Mesenchymal stem cell (in vitro differentiated cells and primary cell): ENCODE measurements around the gene TAS2R46.
"Not testable (repeated sequence)": the region's sequence is repeated elsewhere in the genome, so short reads cannot be mapped to it uniquely, and the experiment has no call there.

Experiments
- DNase-seq: peaks from one replicate; pipeline ENCODE4 v3.0.0-alpha.2; 2013
- H2AFZ ChIP-seq: one replicate; pipeline ENCODE4 v1.6.1; 2013; ENCODE audit warnings: low read depth, mild to moderate bottlenecking, control low read depth, inconsistent platforms, low read length, moderate library complexity
- H2AK5ac ChIP-seq: 2 replicates; pipeline ENCODE4 v1.6.1; 2013; ENCODE audit warnings: low read length, moderate library complexity, mild to moderate bottlenecking, inconsistent platforms; ENCODE audit not compliant: severe bottlenecking
- H2BK120ac ChIP-seq: one replicate; pipeline ENCODE4 v1.6.1; 2013; ENCODE audit warnings: low read depth, mild to moderate bottlenecking, inconsistent platforms, low read length, moderate library complexity
- H2BK12ac ChIP-seq, 2 experiments: one replicate each; pipeline ENCODE4 v1.6.1; 2013; ENCODE audit warnings: inconsistent platforms in 2 of 2, low read length in 2 of 2, mild to moderate bottlenecking in 2 of 2, moderate library complexity in 2 of 2, control low read depth in 1 of 2
- H2BK15ac ChIP-seq: one replicate; pipeline ENCODE4 v1.6.1; 2013; ENCODE audit warnings: mild to moderate bottlenecking, low read depth, inconsistent platforms; ENCODE audit not compliant: poor library complexity, severe bottlenecking
- H2BK5ac ChIP-seq: 2 replicates; pipeline ENCODE4 v1.6.1; 2013; ENCODE audit warnings: low read depth, mild to moderate bottlenecking, low read length, control low read depth, inconsistent platforms; ENCODE audit not compliant: poor library complexity, severe bottlenecking
- H3K14ac ChIP-seq, 2 experiments: one replicate each; pipeline ENCODE4 v1.6.1; 2013; ENCODE audit warnings: inconsistent platforms in 2 of 2, low read length in 2 of 2, control low read depth in 1 of 2, mild to moderate bottlenecking in 1 of 2, moderate library complexity in 1 of 2
- H3K18ac ChIP-seq, 2 experiments: one replicate each; pipeline ENCODE4 v1.6.1; 2013; ENCODE audit warnings: inconsistent platforms in 2 of 2, low read length in 2 of 2, control low read depth in 1 of 2, low read depth in 1 of 2, mild to moderate bottlenecking in 1 of 2
- H3K23ac ChIP-seq, 2 experiments: one replicate each; pipeline ENCODE4 v1.6.1; 2013; ENCODE audit warnings: inconsistent platforms in 2 of 2, low read length in 2 of 2, mild to moderate bottlenecking in 2 of 2, moderate library complexity in 2 of 2, control low read depth in 1 of 2
- H3K27ac ChIP-seq: 2 replicates; pipeline ENCODE4 v1.5.1; 2013; ENCODE audit warnings: mild to moderate bottlenecking, moderate library complexity, low read length, control low read depth, inconsistent platforms; ENCODE audit not compliant: poor library complexity, severe bottlenecking
- H3K27me3 ChIP-seq, 2 experiments: 2 replicates each; pipeline versions ENCODE4 v1.6.1 to v1.7.0; 2013; ENCODE audit warnings: low read length in 2 of 2, mild to moderate bottlenecking in 2 of 2, moderate library complexity in 2 of 2, control low read depth in 1 of 2, inconsistent platforms in 1 of 2; ENCODE audit not compliant: control insufficient read depth in 1 of 2, insufficient read depth in 1 of 2
- H3K36me3 ChIP-seq, 2 experiments: 2 replicates each; pipeline versions ENCODE4 v1.6.1 to v1.7.0; 2013; ENCODE audit warnings: low read length in 2 of 2, control low read depth in 1 of 2, inconsistent platforms in 1 of 2, low read depth in 1 of 2, mild to moderate bottlenecking in 1 of 2; ENCODE audit not compliant: insufficient read depth in 2 of 2, control insufficient read depth in 1 of 2
- H3K4ac ChIP-seq, 2 experiments: one replicate each; pipeline ENCODE4 v1.6.1; 2013; ENCODE audit warnings: inconsistent platforms in 2 of 2, low read length in 2 of 2, mild to moderate bottlenecking in 2 of 2, moderate library complexity in 2 of 2, control low read depth in 1 of 2, low read depth in 1 of 2
- H3K4me1 ChIP-seq: 2 replicates; pipeline ENCODE4 v1.6.1; 2013; ENCODE audit warnings: low read depth, low read length, control low read depth; ENCODE audit not compliant: control insufficient read depth, insufficient read depth
- H3K4me2 ChIP-seq: 2 replicates; pipeline ENCODE4 v1.6.1; 2013; ENCODE audit warnings: low read length, mild to moderate bottlenecking, inconsistent platforms; ENCODE audit not compliant: poor library complexity, severe bottlenecking
- H3K4me3 ChIP-seq, 2 experiments: 2 replicates each; pipeline versions ENCODE4 v1.5.1 to v1.7.0; 2013; ENCODE audit warnings: low read length in 2 of 2, mild to moderate bottlenecking in 2 of 2, control low read depth in 1 of 2, low read depth in 1 of 2; ENCODE audit not compliant: insufficient read depth in 1 of 2
- H3K79me1 ChIP-seq: replicated peaks from 2 replicates; pipeline ENCODE4 v1.6.1; 2013; ENCODE audit warnings: mild to moderate bottlenecking, control low read depth, low read length, inconsistent platforms; ENCODE audit not compliant: poor library complexity, severe bottlenecking
- H3K9ac ChIP-seq: 2 replicates; pipeline ENCODE4 v1.7.0; 2013; ENCODE audit warnings: mild to moderate bottlenecking, low read length, moderate library complexity
- H3K9me3 ChIP-seq: 2 replicates; pipeline ENCODE4 v1.7.0; 2013; ENCODE audit warnings: mild to moderate bottlenecking, low read length; ENCODE audit not compliant: control insufficient read depth
- H4K8ac ChIP-seq: one replicate; pipeline ENCODE4 v1.6.1; 2013; ENCODE audit warnings: inconsistent platforms, mild to moderate bottlenecking, low read length, moderate library complexity
- H4K91ac ChIP-seq: one replicate; pipeline ENCODE4 v1.6.1; 2013; ENCODE audit warnings: mild to moderate bottlenecking, low read length, inconsistent platforms
- WGBS: methylation state at CpG from one replicate; pipeline ENCODE4 v1.1.7; 2013; ENCODE audit warnings: mixed read lengths; 5-methylcytosine and 5-hydroxymethylcytosine counted together

TAS2R46 gene

GRCh38 chr12:11049806-11050531 is 12.1 kb downstream of the TAS2R46 start:
- not testable (repeated sequence) for H3K4me3 ChIP-seq, H3K27ac ChIP-seq, H4K8ac ChIP-seq, H3K27me3 ChIP-seq, H3K14ac ChIP-seq, H3K18ac ChIP-seq, H3K4me1 ChIP-seq, DNase-seq, H4K91ac ChIP-seq, H2BK12ac ChIP-seq, H3K4ac ChIP-seq, H2BK15ac ChIP-seq, H2AK5ac ChIP-seq, H3K4me2 ChIP-seq, H3K9me3 ChIP-seq, H2BK120ac ChIP-seq, H3K9ac ChIP-seq, H2BK5ac ChIP-seq, H2AFZ ChIP-seq, H3K23ac ChIP-seq
- peaks cover 2 to 23% of the 10 kb centered on the region in 2 experiments for H3K36me3 ChIP-seq
- WGBS: 94% methylated on average over 5 of the region's 7 CpGs
- H3K79me1 ChIP-seq: peaks cover 19% of the 10 kb centered on the region

DNA sequence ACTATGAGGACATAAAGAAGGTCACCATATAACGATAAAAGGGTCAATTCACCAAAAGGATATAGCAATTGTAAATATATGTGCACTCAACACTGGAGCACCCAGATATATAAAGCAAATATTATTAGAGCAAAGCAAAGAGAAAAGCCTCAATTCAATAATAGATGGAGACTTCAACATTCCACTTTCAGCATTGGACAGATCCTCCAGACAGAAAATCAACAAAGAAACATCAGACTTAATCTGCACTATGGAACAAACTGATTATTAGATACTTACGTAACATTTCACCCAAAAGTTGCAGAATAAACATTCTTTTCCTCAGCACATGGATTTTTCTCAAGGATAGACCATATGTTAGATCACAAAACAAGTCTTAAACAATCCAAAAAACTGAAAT is 20.7 kb downstream of the TAS2R46 start:
- H3K4me2 ChIP-seq, H2AFZ ChIP-seq, H3K79me1 ChIP-seq, H4K8ac ChIP-seq, H3K18ac ChIP-seq, H2BK12ac ChIP-seq, DNase-seq, H3K9ac ChIP-seq, H3K4ac ChIP-seq, H2BK15ac ChIP-seq, H2BK120ac ChIP-seq, H3K27ac ChIP-seq, H3K23ac ChIP-seq, H3K14ac ChIP-seq, H2BK5ac ChIP-seq, H4K91ac ChIP-seq, H3K9me3 ChIP-seq, H3K4me1 ChIP-seq, H2AK5ac ChIP-seq, H3K27me3 ChIP-seq, H3K4me3 ChIP-seq: not testable (repeated sequence)
- peaks cover 0 to 25% of the 10 kb centered on the region in 2 experiments for H3K36me3 ChIP-seq
- 97% methylated on average over 1 of the region's 2 CpGs for WGBS

DNA sequence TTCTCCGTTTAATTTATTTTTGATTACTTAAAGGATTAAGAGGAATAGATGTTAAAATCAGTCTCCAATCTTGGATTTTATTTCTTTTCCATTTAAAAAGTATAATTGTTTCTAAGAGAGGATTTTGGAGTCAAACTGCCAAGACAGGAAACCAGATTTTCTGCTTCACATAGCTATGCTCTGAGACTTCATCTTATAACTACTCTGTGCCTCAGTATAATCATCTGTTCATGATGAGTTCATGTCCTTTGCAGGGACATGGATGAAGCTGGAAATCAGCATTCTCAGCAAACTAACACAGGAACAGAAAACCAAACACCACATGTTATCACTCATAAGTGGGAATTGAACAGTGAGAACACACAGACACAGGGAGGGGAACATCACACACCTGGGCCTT is 21.9 kb downstream of the TAS2R46 start:
- H3K36me3 ChIP-seq: peaks cover 0 to 17% of the 10 kb centered on the region in 2 experiments
- peaks cover 3% of the 10 kb centered on the region for H3K79me1 ChIP-seq
- no peak overlapping the region for H3K23ac ChIP-seq
- no peaks in the 10 kb centered on the region for H3K9me3 ChIP-seq
- no peak overlapping the region for H3K4ac ChIP-seq
- H3K18ac ChIP-seq: no peak overlapping the region
- no peak overlapping the region for H2BK5ac ChIP-seq
- no CpG with 5 or more reads among the region's 1 CpG for WGBS
- no peaks in the 10 kb centered on the region for H3K4me1 ChIP-seq
- no peaks in the 10 kb centered on the region for H3K27me3 ChIP-seq
- no peak overlapping the region for H3K27ac ChIP-seq
- no peak overlapping the region for H2BK15ac ChIP-seq
- no peak overlapping the region for H2AK5ac ChIP-seq
- no peak overlapping the region for H3K9ac ChIP-seq
- H3K4me2 ChIP-seq: no peak overlapping the region
- no peak overlapping the region for H2BK12ac ChIP-seq
- H3K14ac ChIP-seq: no peak overlapping the region
- no peak overlapping the region for H4K8ac ChIP-seq
- H2AFZ ChIP-seq: no peak overlapping the region
- no peak overlapping the region for H2BK120ac ChIP-seq
- DNase-seq: no peak
- no peak overlapping the region for H4K91ac ChIP-seq
- H3K4me3 ChIP-seq: no peak overlapping the region

DNA sequence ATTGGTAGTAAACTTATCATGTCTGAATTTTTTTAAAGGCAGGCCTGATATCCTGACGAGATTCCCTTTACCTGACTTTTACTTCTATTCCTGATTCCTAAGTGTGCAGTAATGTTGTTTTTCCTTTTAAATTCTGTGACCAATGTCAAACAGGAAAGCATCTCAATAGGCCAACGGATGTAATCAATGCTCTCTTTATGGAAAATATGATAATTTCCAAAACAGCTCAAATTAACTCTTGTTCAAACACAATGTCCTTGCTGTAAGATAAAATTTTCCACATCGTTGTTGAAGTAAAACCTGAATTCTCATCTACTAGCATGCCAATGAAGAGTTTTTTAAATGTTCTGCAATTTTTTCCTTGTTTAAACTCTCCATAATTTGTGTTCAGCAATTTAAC is 22.9 kb downstream of the TAS2R46 start:
- H3K4me1 ChIP-seq: no peaks in the 10 kb centered on the region
- H3K36me3 ChIP-seq: peaks cover 0 to 7% of the 10 kb centered on the region in 2 experiments
- H2AK5ac ChIP-seq: no peak overlapping the region
- no peak overlapping the region for H2AFZ ChIP-seq
- no peaks in the 10 kb centered on the region for H3K27me3 ChIP-seq
- H2BK15ac ChIP-seq: no peak overlapping the region
- H3K79me1 ChIP-seq: peaks cover 3% of the 10 kb centered on the region
- WGBS: 90% methylated on average over 2 of the region's 3 CpGs
- no peak overlapping the region for H3K4me3 ChIP-seq
- H3K9me3 ChIP-seq: no peaks in the 10 kb centered on the region
- H3K23ac ChIP-seq: no peak overlapping the region
- no peak overlapping the region for H2BK12ac ChIP-seq
- no peak overlapping the region for H4K91ac ChIP-seq
- H3K9ac ChIP-seq: no peak overlapping the region
- H3K4ac ChIP-seq: no peak overlapping the region
- no peak overlapping the region for H3K14ac ChIP-seq
- H2BK5ac ChIP-seq: no peak overlapping the region
- H3K27ac ChIP-seq: no peak overlapping the region
- H4K8ac ChIP-seq: no peak overlapping the region
- no peak for DNase-seq
- no peak overlapping the region for H3K4me2 ChIP-seq
- H2BK120ac ChIP-seq: no peak overlapping the region
- H3K18ac ChIP-seq: no peak overlapping the region
